Measurements from ENCODE around the gene IKZF3. TPM values are rescaled to one million over a fixed set of nuclear protein-coding genes. Genes with fewer than 3 reads are reported as not detected.

Gene IKZF3
- total RNA-seq, 4 donors from 2014 or later: 0.60 to 1.9 (median 1.1) TPM

DNA sequence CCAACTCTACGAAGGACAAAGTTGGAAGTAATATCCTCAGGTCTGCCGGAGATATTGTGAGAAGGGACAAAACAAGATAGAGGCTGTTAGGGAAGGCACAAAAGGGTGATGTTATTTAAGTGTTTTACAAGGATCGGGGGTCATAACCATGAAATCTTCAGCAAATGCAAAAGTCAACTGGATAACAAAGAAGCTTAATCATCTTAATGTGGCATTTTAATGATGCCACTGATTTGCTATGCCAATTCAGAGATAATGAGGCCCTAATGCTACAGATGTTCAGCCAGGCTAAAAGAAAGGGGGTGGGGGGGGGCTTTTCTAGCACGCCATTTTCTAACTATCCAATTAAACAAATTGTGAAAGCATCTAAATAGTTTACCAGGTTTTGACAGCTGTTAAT is 63.1 kb downstream of the IKZF3 start:
- no peak overlapping the region for H3K27ac ChIP-seq
- no peaks in the 10 kb centered on the region for H3K4me1 ChIP-seq
- H3K27me3 ChIP-seq: peaks cover 3% of the 10 kb centered on the region
- no peaks in the 10 kb centered on the region for H3K36me3 ChIP-seq
- TF ChIP-seq POLR2A (IDR thresholded peaks at IDR 0.05): no peak
- TF ChIP-seq, protein P1, sequence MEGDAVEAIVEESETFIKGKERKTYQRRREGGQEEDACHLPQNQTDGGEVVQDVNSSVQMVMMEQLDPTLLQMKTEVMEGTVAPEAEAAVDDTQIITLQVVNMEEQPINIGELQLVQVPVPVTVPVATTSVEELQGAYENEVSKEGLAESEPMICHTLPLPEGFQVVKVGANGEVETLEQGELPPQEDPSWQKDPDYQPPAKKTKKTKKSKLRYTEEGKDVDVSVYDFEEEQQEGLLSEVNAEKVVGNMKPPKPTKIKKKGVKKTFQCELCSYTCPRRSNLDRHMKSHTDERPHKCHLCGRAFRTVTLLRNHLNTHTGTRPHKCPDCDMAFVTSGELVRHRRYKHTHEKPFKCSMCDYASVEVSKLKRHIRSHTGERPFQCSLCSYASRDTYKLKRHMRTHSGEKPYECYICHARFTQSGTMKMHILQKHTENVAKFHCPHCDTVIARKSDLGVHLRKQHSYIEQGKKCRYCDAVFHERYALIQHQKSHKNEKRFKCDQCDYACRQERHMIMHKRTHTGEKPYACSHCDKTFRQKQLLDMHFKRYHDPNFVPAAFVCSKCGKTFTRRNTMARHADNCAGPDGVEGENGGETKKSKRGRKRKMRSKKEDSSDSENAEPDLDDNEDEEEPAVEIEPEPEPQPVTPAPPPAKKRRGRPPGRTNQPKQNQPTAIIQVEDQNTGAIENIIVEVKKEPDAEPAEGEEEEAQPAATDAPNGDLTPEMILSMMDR (IDR thresholded peaks at IDR 0.05): no peak
- TF ChIP-seq EP300 (IDR thresholded peaks at IDR 0.05): no peak
- WGBS: 71% methylated on average over 4 of the region's 4 CpGs
- H3K9me3 ChIP-seq: no peaks in the 10 kb centered on the region
- H3K4me3 ChIP-seq: no peak overlapping the region
- no peak for DNase-seq (ENCODE audit: low spot score in 2 of 2)

DNA sequence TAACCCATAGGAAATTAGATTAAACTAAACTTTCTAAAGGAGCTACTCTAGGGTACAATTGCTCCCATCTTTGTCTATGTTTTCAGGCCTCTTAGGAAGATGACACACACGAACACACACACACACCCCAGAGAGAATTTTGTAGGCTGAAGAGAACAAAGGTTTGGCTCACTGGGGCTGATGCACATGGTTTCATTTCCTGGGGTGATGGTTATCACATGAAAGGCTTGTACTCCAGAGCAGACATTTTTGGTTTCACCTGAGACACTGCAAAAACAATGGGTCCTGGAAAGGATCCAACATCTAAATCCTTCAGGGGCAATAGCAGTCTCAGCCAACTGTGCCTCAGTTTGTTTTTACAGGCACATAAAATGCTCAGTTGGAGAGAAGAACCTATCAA is 63.6 kb downstream of the IKZF3 start:
- Histone ChIP-seq H3K4me1 (no peaks in the 10 kb centered on the region), H3K27ac (no peak overlapping the region), H3K36me3 (no peaks in the 10 kb centered on the region), H3K9me3 (no peaks in the 10 kb centered on the region), H3K27me3 (peaks cover 3% of the 10 kb centered on the region), H3K4me3 (no peak overlapping the region)
- 33% methylated on average over 1 of the region's 1 CpG for WGBS
- TF ChIP-seq, protein P1 (IDR thresholded peaks at IDR 0.05): no peak
- TF ChIP-seq POLR2AphosphoS5 (IDR thresholded peaks at IDR 0.05): no peak
- DNase-seq (ENCODE audit: low spot score in 2 of 2): no peak

DNA sequence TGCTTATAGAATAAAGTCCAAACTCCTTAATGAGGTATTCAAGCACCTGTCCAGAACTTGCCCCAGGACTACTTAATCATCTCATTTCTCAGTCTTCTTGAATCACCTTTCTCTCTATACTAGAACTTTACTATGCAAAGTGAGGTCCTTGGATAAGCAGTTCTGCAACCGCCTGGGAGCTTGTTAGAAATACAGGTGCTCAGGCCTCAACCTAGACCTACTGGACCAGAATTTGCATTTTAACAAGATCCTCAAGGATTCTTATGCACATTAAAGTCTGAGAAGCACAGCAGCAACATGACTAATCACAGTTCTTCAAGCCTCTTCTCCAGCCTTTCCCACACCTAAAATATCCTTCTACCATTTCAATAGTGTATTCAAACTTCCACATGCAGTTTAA is 64.7 kb downstream of the IKZF3 start:
- no peak overlapping the region for H3K27ac ChIP-seq
- H3K27me3 ChIP-seq: peaks cover 3% of the 10 kb centered on the region
- H3K36me3 ChIP-seq: no peaks in the 10 kb centered on the region
- no peak for DNase-seq (ENCODE audit: low spot score in 2 of 2)
- H3K9me3 ChIP-seq: no peaks in the 10 kb centered on the region
- WGBS: 65% methylated on average over 1 of the region's 1 CpG
- TF ChIP-seq POLR2A (IDR thresholded peaks at IDR 0.05) (no peak), EP300 (IDR thresholded peaks at IDR 0.05) (no peak), POLR2AphosphoS5 (IDR thresholded peaks at IDR 0.05) (no peak)
- TF ChIP-seq, protein P1 (IDR thresholded peaks at IDR 0.05): no peak
- H3K4me3 ChIP-seq: no peak overlapping the region
- no peaks in the 10 kb centered on the region for H3K4me1 ChIP-seq

DNA sequence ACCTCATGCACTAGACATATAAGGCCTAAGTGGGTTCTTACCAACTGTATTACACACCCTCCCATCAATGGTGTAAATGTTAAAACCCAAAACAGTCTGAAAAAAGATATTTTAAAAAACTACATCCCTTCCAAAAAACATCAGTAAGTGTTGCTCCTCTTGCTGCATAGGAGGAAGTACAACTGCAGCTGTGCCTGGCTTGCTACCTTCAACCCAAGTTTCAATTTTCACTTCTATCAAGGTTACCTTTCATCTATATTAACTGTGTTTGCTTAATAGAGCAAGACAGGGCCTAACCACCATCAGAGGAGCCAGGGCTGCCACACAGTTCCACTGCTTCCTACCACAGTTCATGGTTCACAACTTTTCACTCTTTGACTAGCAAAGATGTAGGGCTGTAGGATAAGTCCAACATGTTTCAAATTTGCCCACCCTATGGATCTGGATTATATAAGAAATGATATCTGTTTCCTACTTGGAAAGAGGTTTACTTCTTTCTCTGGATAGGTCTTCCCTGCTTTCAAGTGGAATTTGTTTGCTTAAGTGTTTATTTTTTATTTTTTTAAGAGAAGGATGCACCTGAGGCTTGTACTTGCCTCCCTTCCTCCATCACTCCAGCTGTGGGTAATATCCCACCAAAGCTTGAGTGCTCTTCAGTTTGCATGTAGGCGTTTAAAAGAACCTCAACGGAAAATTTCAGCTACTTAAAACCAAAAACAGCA is 69.7 kb downstream of the IKZF3 start:
- Histone ChIP-seq H3K4me1 (no peaks in the 10 kb centered on the region), H3K27ac (no peak overlapping the region), H3K27me3 (peaks cover 9% of the 10 kb centered on the region), H3K36me3 (no peaks in the 10 kb centered on the region), H3K9me3 (no peaks in the 10 kb centered on the region), H3K4me3 (no peak overlapping the region)
- no peak for TF ChIP-seq POLR2AphosphoS5 (IDR thresholded peaks at IDR 0.05)
- no peak for TF ChIP-seq EP300 (IDR thresholded peaks at IDR 0.05)
- TF ChIP-seq, protein P1 (IDR thresholded peaks at IDR 0.05): no peak
- TF ChIP-seq POLR2A (IDR thresholded peaks at IDR 0.05): no peak
- no peak for DNase-seq (ENCODE audit: low spot score in 2 of 2)
- WGBS: 82% methylated on average over 2 of the region's 2 CpGs

DNA sequence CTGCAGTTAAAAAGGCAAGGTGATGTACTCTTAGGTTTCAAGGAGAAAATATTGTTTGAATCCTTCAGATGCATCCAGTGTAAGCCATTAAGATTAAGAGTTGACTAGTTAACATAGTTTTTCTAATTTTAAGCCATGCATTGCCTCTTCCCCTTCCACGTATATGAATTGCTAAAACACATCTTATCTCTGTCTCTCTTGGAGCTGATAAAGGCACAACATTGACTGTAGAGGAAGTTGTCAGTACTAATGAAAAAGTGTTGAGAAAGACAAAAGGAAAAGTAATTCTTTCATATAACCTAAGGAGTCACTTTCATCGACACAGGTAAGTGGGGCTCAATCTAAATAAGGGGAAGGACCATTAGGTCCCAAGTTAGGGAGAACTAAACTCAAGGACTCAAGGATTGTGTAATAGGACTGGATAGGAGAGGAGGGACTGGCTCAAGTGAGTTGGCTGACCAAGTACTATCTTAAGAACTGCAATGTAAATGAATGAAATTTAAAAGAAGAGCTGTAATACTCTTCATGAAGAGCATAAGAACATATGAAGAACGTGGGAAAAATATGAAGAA is 70.7 kb downstream of the IKZF3 start:
- Histone ChIP-seq H3K9me3 (no peaks in the 10 kb centered on the region), H3K4me1 (no peaks in the 10 kb centered on the region), H3K36me3 (no peaks in the 10 kb centered on the region), H3K27ac (no peak overlapping the region), H3K4me3 (no peak overlapping the region), H3K27me3 (peaks cover 9% of the 10 kb centered on the region)
- TF ChIP-seq, protein P1 (IDR thresholded peaks at IDR 0.05): no peak
- TF ChIP-seq EP300 (IDR thresholded peaks at IDR 0.05) (no peak), POLR2AphosphoS5 (IDR thresholded peaks at IDR 0.05) (no peak), POLR2A (IDR thresholded peaks at IDR 0.05) (no peak)
- 72% methylated on average over 3 of the region's 3 CpGs for WGBS
- no peak for DNase-seq (ENCODE audit: low spot score in 2 of 2)

All from suprapubic skin (tissue), 4 donors.